Hepatocyte (in vitro differentiated cells): Measurements from ENCODE around the gene ADH5.

Experiments used
- CTCF ChIP-seq: fragments of 200-600 bp; sonication (generic); IDR thresholded peaks from 2 replicates; pipeline ENCODE4 v1.5.1; 2016; ENCODE audit warnings: antibody characterized with exemption, mild to moderate bottlenecking; ENCODE audit not compliant: poor library complexity
- EZH2 ChIP-seq: fragments of 200-600 bp; sonication (generic); IDR thresholded peaks from 2 replicates; pipeline ENCODE4 v1.6.1; 2016; ENCODE audit warnings: antibody characterized with exemption, mild to moderate bottlenecking, borderline replicate concordance
- EZH2phosphoT487 ChIP-seq: fragments of 200-600 bp; sonication (generic); IDR thresholded peaks from one replicate; pipeline ENCODE4 v1.6.1; 2018; ENCODE audit warnings: antibody characterized with exemption, mild to moderate bottlenecking, low read depth, moderate library complexity; ENCODE audit not compliant: unreplicated experiment, severe bottlenecking

DNA sequence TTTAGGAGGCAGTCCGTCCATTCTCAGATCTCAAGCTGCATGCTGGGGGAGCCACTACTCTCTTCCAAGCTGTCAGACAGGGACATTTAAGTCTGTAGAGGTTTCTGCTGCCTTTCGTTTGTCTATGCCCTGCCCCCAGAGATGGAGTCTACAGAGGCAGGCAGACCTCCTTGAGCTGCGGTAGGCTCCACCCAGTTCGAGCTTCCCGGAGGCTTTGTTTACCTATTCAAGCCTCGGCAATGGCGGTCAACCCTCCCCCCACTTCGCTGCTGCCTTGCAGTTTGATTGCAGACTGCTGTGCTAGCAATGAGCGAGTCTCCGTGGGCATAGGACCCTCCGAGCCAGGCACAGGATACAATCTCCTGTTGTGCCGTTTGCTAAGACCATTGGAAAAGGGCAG lies 10.7 kb upstream of the ADH5 start:
- TF ChIP-seq CTCF (no peak), EZH2phosphoT487 (no peak), EZH2 (no peak)
